ENCODE measurements around the gene PDGFRB. TPM values are rescaled to one million over a fixed set of nuclear protein-coding genes. Genes with fewer than 3 reads are reported as not detected.

PDGFRB gene
- total RNA-seq, 2 experiments from 2014 or later = 0.23 to 3.0 TPM

- ChIA-PET CTCF (ENCODE audit: unreplicated experiment) (no interaction called here), POLR2A (interaction anchor here (1.7 kb wide), 1 partner anchor 10 kb away, joined by 7 read pairs; no protein-coding TSS in a partner anchor)
- Histone ChIP-seq H2AFZ (ENCODE audit: low read length) (no peak overlapping the region), H3K27ac (ENCODE audit: low read depth, low read length, poor library complexity, severe bottlenecking) (no peak overlapping the region), H4K20me1 (ENCODE audit: insufficient read depth, low read length) (no peaks in the 10 kb centered on the region), H3K4me1 (ENCODE audit: insufficient read depth, low read length, poor library complexity, severe bottlenecking) (no peaks in the 10 kb centered on the region), H3K36me3 (ENCODE audit: insufficient read depth, low read length) (no peaks in the 10 kb centered on the region), H3K4me2 (ENCODE audit: low read length) (no peak overlapping the region), H3K9me3 (ENCODE audit: low read length) (no peaks in the 10 kb centered on the region), H3K4me3 (ENCODE audit: low read depth, low read length, poor library complexity, severe bottlenecking) (no peak overlapping the region), H3K9me2 (ENCODE audit: insufficient read depth, low read length) (no peaks in the 10 kb centered on the region), H3K79me2 (ENCODE audit: insufficient read depth, low read depth, low read length) (no peaks in the 10 kb centered on the region)
- no TSS peak for BruUV-seq (replicated peaks)
- intact Hi-C loops (cut with micrococcal nuclease; ENCODE audit: unreplicated experiment) = no loop called here
- DNase-seq (ENCODE audit: low spot score) = no peak
- no peak for TF ChIP-seq EZH2phosphoT487 (IDR thresholded peaks at IDR 0.05; ENCODE audit: borderline replicate concordance, low read depth, low read length)
- TF ChIP-seq CTCF (conservative IDR thresholded peaks at IDR 0.05; ENCODE audit: low read length) = no peak
These were observed 19.9 kb downstream of the PDGFRB start for GRCh38 chr5:150135557-150136304.

DNA sequence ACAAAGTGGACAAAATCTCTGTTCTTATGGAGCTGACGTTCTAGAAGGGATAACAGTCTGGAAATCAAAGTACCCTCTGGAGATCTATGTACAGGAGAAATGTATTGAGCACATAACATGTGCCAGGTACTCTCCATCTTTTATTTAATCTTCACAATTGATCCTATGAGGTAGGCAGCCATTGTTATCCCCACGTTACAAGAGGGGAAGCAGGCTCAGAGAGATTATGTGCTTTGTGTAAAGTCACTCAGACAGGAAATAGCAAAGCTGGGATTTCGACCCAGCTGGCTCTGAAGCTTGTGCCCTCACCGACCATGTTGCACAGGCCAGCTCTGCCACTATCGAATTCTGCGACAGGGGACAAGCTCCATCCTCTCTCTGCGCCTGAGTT, 21.5 kb downstream of the PDGFRB start:
- POLR2A ChIA-PET = interaction anchor here (1.7 kb wide), 1 partner anchor 11 kb away, joined by 7 read pairs; no protein-coding TSS in a partner anchor
- intact Hi-C loops (cut with micrococcal nuclease; ENCODE audit: unreplicated experiment) = no loop called here
- Histone ChIP-seq H3K4me1 (ENCODE audit: insufficient read depth, low read length, poor library complexity, severe bottlenecking) (no peaks in the 10 kb centered on the region), H3K9me2 (ENCODE audit: insufficient read depth, low read length) (no peaks in the 10 kb centered on the region), H3K4me3 (ENCODE audit: low read depth, low read length, poor library complexity, severe bottlenecking) (no peak overlapping the region), H3K4me2 (ENCODE audit: low read length) (no peak overlapping the region), H3K27ac (ENCODE audit: low read depth, low read length, poor library complexity, severe bottlenecking) (no peak overlapping the region), H2AFZ (ENCODE audit: low read length) (no peak overlapping the region), H3K9me3 (ENCODE audit: low read length) (no peaks in the 10 kb centered on the region), H3K79me2 (ENCODE audit: insufficient read depth, low read depth, low read length) (no peaks in the 10 kb centered on the region), H3K36me3 (ENCODE audit: insufficient read depth, low read length) (no peaks in the 10 kb centered on the region), H4K20me1 (ENCODE audit: insufficient read depth, low read length) (no peaks in the 10 kb centered on the region)
- CTCF ChIA-PET (ENCODE audit: unreplicated experiment) = no interaction called here
- BruUV-seq (replicated peaks) = no TSS peak
- no peak for DNase-seq (ENCODE audit: low spot score)
- TF ChIP-seq EZH2phosphoT487 (IDR thresholded peaks at IDR 0.05; ENCODE audit: borderline replicate concordance, low read depth, low read length) (no peak), CTCF (conservative IDR thresholded peaks at IDR 0.05; ENCODE audit: low read length) (no peak)

DNA sequence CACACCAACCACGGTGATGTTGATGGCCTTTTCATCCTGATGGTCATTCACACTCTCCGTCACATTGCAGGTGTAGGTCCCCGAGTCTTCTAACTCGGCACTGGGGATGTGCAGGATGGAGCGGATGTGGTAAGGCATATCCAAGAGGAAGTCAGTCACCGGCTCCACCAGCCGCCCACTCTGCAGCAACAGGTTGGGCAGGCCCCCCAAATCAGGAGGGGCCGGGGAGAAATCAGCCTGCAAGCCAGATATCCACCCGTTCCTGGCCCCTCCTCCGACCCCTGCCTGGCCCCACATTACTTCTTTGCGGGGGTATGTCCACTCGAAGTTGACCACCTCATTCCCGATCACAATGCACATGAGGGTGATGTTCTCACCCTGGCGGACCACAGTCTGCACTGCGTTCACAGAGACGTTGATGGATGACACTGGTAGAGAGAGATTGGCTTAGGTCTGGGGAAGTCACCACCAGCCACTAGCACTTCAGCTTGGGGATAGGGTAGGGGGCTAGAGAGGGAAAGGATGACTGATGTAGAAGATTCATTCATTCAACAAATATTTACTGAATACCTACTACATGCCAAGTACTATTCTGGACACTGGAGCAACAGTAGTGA, 22.0 kb downstream of the PDGFRB start:
- CTCF ChIA-PET (ENCODE audit: unreplicated experiment) = no interaction called here
- no peak overlapping the region for H3K27ac ChIP-seq (ENCODE audit: low read depth, low read length, poor library complexity, severe bottlenecking)
- H3K36me3 ChIP-seq (ENCODE audit: insufficient read depth, low read length) = no peaks in the 10 kb centered on the region
- TF ChIP-seq CTCF (conservative IDR thresholded peaks at IDR 0.05; ENCODE audit: low read length) (no peak), EZH2phosphoT487 (IDR thresholded peaks at IDR 0.05; ENCODE audit: borderline replicate concordance, low read depth, low read length) (no peak)
- H3K4me2 ChIP-seq (ENCODE audit: low read length) = no peak overlapping the region
- POLR2A ChIA-PET = interaction anchor here (1.7 kb wide), 1 partner anchor 12 kb away, joined by 7 read pairs; no protein-coding TSS in a partner anchor
- BruUV-seq (replicated peaks) = no TSS peak
- H3K4me3 ChIP-seq (ENCODE audit: low read depth, low read length, poor library complexity, severe bottlenecking) = no peak overlapping the region
- no peak overlapping the region for H2AFZ ChIP-seq (ENCODE audit: low read length)
- H3K79me2 ChIP-seq (ENCODE audit: insufficient read depth, low read depth, low read length) = no peaks in the 10 kb centered on the region
- H3K9me3 ChIP-seq (ENCODE audit: low read length) = no peaks in the 10 kb centered on the region
- intact Hi-C loops (cut with micrococcal nuclease; ENCODE audit: unreplicated experiment) = no loop called here
- DNase-seq (ENCODE audit: low spot score) = no peak
- H4K20me1 ChIP-seq (ENCODE audit: insufficient read depth, low read length) = no peaks in the 10 kb centered on the region; the same call in 1 of the 2 replicates
- no peaks in the 10 kb centered on the region for H3K4me1 ChIP-seq (ENCODE audit: insufficient read depth, low read length, poor library complexity, severe bottlenecking)
- no peaks in the 10 kb centered on the region for H3K9me2 ChIP-seq (ENCODE audit: insufficient read depth, low read length)
